Neural progenitor cell (in vitro differentiated cells): ENCODE measurements around the gene RAI14. TPM values are rescaled to one million over a fixed set of nuclear protein-coding genes. Genes with fewer than 3 reads are reported as not detected.

Source experiments
- DNase-seq: peaks from one replicate; pipeline ENCODE4 v3.0.0-alpha.2; 2016; ENCODE audit warnings: low spot score
- H2AFZ ChIP-seq: fragments of 200-600 bp; sonication (generic); replicated peaks from 2 replicates; pipeline ENCODE4 v1.6.1; 2016; ENCODE audit warnings: antibody characterized with exemption
- H3F3A ChIP-seq: fragments of 200-600 bp; sonication (generic); 2 replicates; pipeline ENCODE4 v1.6.1; 2016; ENCODE audit warnings: antibody characterized with exemption, low read depth
- H3K27ac ChIP-seq: fragments of 200-600 bp; sonication (generic); 2 replicates; pipeline ENCODE4 v1.5.1; 2016; ENCODE audit warnings: mild to moderate bottlenecking
- H3K27me3 ChIP-seq: fragments of 200-600 bp; sonication (generic); 2 replicates; pipeline ENCODE4 v1.6.1; 2016; ENCODE audit warnings: mild to moderate bottlenecking, moderate library complexity
- H3K36me3 ChIP-seq: fragments of 200-600 bp; sonication (generic); 2 replicates; pipeline ENCODE4 v1.5.1; 2016
- H3K4me1 ChIP-seq: fragments of 200-600 bp; sonication (generic); 2 replicates; pipeline ENCODE4 v1.6.1; 2016; ENCODE audit warnings: mixed run types
- H3K4me2 ChIP-seq: fragments of 200-600 bp; sonication (generic); 2 replicates; pipeline ENCODE4 v1.6.1; 2016
- H3K4me3 ChIP-seq: fragments of 200-600 bp; sonication (generic); 2 replicates; pipeline ENCODE4 v1.5.1; 2016
- H3K79me2 ChIP-seq: fragments of 200-600 bp; sonication (generic); 2 replicates; pipeline ENCODE4 v1.6.1; 2016; ENCODE audit warnings: low read depth
- H3K9ac ChIP-seq: fragments of 200-600 bp; sonication (generic); 2 replicates; pipeline ENCODE4 v1.6.1; 2016
- H3K9me3 ChIP-seq: fragments of 200-600 bp; sonication (generic); 2 replicates; pipeline ENCODE4 v1.5.1; 2016; ENCODE audit warnings: low read depth
- H4K20me1 ChIP-seq: fragments of 200-600 bp; sonication (generic); 2 replicates; pipeline ENCODE4 v1.6.1; 2016; ENCODE audit warnings: low read depth
- H3K27ac Mint-ChIP-seq: 3 replicates; pipeline ENCODE4 v1.8.0; 2021; ENCODE audit warnings: mixed read lengths
- H3K27me3 Mint-ChIP-seq: 2 replicates; pipeline ENCODE4 v1.8.0; 2022; ENCODE audit warnings: low read depth, mild to moderate bottlenecking, inconsistent platforms, moderate library complexity, mixed read lengths; ENCODE audit not compliant: insufficient read depth
- H3K36me3 Mint-ChIP-seq: 3 replicates; pipeline ENCODE4 v1.8.0; 2021; ENCODE audit warnings: mixed read lengths
- H3K4me1 Mint-ChIP-seq: 3 replicates; pipeline ENCODE4 v1.8.0; 2021; ENCODE audit warnings: mixed read lengths
- H3K4me3 Mint-ChIP-seq: 3 replicates; pipeline ENCODE4 v1.8.0; 2021; ENCODE audit warnings: mild to moderate bottlenecking, moderate library complexity, mixed read lengths
- H3K9me3 Mint-ChIP-seq: 3 replicates; pipeline ENCODE4 v1.8.0; 2020; ENCODE audit warnings: mixed read lengths
- CTCF ChIP-seq: fragments of 200-600 bp; sonication (generic); IDR thresholded peaks from 2 replicates; pipeline ENCODE4 v1.5.1; 2017; ENCODE audit warnings: antibody characterized with exemption, mild to moderate bottlenecking
- EZH2 ChIP-seq: fragments of 200-600 bp; sonication (generic); IDR thresholded peaks from 2 replicates; pipeline ENCODE4 v1.6.1; 2017; ENCODE audit warnings: antibody characterized with exemption, mild to moderate bottlenecking, moderate library complexity
- EZH2phosphoT487 ChIP-seq: fragments of 200-600 bp; sonication (generic); IDR thresholded peaks from 2 replicates; pipeline ENCODE4 v1.6.1; 2017; ENCODE audit warnings: antibody characterized with exemption
- total RNA-seq: library from RNA; depleted of rRNA; stranded (reverse); fragments of >200 nt; gene quantifications from 2 replicates; pipeline ENCODE4 v1.2.3, GENCODE V29; 2015; ENCODE audit warnings: low replicate concordance

RAI14 gene
- total RNA-seq = 47.9 and 54.6 TPM in 2 replicates

- Histone ChIP-seq H3K27ac (no peak within 1 kb of the TSS), H3K4me2 (peak within 1 kb of the TSS; percentile 97), H3K79me2 (peaks cover 43% of the 10 kb centered on the region), H3K9ac (peak within 1 kb of the TSS; percentile 54), H3K9me3 (no peaks in the 10 kb centered on the region), H2AFZ (peak within 1 kb of the TSS; percentile 59), H3K4me1 (peaks cover 7% of the 10 kb centered on the region), H3K27me3 (no peaks in the 10 kb centered on the region), H4K20me1 (peaks cover 24% of the 10 kb centered on the region), H3K4me3 (peak within 1 kb of the TSS; percentile 89), H3K36me3 (no peaks in the 10 kb centered on the region), H3F3A (peaks cover 37% of the 10 kb centered on the region)
- Mint-ChIP-seq H3K27me3 (peaks cover 16% of the 10 kb centered on the region), H3K4me3 (peak within 1 kb of the TSS; percentile 95), H3K9me3 (no peaks in the 10 kb centered on the region), H3K4me1 (peaks cover 26% of the 10 kb centered on the region), H3K36me3 (peaks cover 5% of the 10 kb centered on the region), H3K27ac (peak within 1 kb of the TSS; percentile 82)
- TF ChIP-seq CTCF = no peak
- no peak for TF ChIP-seq EZH2phosphoT487
- peak; percentile 39 for TF ChIP-seq EZH2
- peak; percentile 89 for DNase-seq
These were observed at the start of gene RAI14 for GRCh38 chr5:34656001-34656699. TSS of gene RAI14 (plus strand) at chr5:34656328. CDS start at chr5:34686920, 30,592 bp downstream.

- no peak overlapping the region for H3K27ac Mint-ChIP-seq
These were observed 47.8 kb upstream of the RAI14 start for GRCh38 chr5:34608368-34608767.

GRCh38 chr5:34608859-34609648, 47.1 kb upstream of the RAI14 start:
- DNase-seq = no peak
- Histone ChIP-seq H3K9ac (no peak overlapping the region), H4K20me1 (no peaks in the 10 kb centered on the region), H3K4me2 (no peak overlapping the region), H3K27ac (no peak overlapping the region), H2AFZ (no peak overlapping the region), H3K27me3 (no peaks in the 10 kb centered on the region), H3K9me3 (no peaks in the 10 kb centered on the region), H3K79me2 (no peaks in the 10 kb centered on the region), H3K36me3 (no peaks in the 10 kb centered on the region), H3K4me1 (peaks cover 20% of the 10 kb centered on the region), H3F3A (peaks cover 13% of the 10 kb centered on the region), H3K4me3 (no peak overlapping the region)
- H3K27me3 Mint-ChIP-seq = peaks cover 4% of the 10 kb centered on the region
- H3K36me3 Mint-ChIP-seq = no peaks in the 10 kb centered on the region
- TF ChIP-seq EZH2 (no peak), CTCF (no peak), EZH2phosphoT487 (no peak)
- no peak overlapping the region for H3K27ac Mint-ChIP-seq
- no peak overlapping the region for H3K4me3 Mint-ChIP-seq
- H3K4me1 Mint-ChIP-seq = peaks cover 27% of the 10 kb centered on the region
- H3K9me3 Mint-ChIP-seq = no peaks in the 10 kb centered on the region

More at GRCh38 chr5:34608368-34608767, 47.8 kb upstream of the RAI14 start:
- Histone ChIP-seq H3K27ac (no peak overlapping the region), H3K36me3 (no peaks in the 10 kb centered on the region), H2AFZ (no peak overlapping the region), H3K9ac (no peak overlapping the region), H3K4me2 (no peak overlapping the region), H4K20me1 (no peaks in the 10 kb centered on the region), H3F3A (peaks cover 13% of the 10 kb centered on the region), H3K27me3 (no peaks in the 10 kb centered on the region), H3K79me2 (no peaks in the 10 kb centered on the region), H3K4me3 (no peak overlapping the region), H3K4me1 (peaks cover 20% of the 10 kb centered on the region), H3K9me3 (no peaks in the 10 kb centered on the region)
- Mint-ChIP-seq H3K36me3 (no peaks in the 10 kb centered on the region), H3K4me3 (no peak overlapping the region), H3K4me1 (peaks cover 27% of the 10 kb centered on the region), H3K27me3 (peaks cover 4% of the 10 kb centered on the region), H3K9me3 (no peaks in the 10 kb centered on the region)
- TF ChIP-seq EZH2phosphoT487 = no peak
- no peak for TF ChIP-seq EZH2
- TF ChIP-seq CTCF = no peak
- no peak for DNase-seq
